GM19328 (cell line): ENCODE measurements around the gene SELE.
"Not testable (repeated sequence)": the region's sequence is repeated elsewhere in the genome, so short reads cannot be mapped to it uniquely, and the experiment has no call there.

Experiments
- ATAC-seq: cut with Tn5 transposase; IDR thresholded peaks from one replicate; pipeline ENCODE4 v1.9.1; 2021; ENCODE audit warnings: mild to moderate bottlenecking, moderate library complexity; ENCODE audit not compliant: unreplicated experiment

The SELE gene

DNA sequence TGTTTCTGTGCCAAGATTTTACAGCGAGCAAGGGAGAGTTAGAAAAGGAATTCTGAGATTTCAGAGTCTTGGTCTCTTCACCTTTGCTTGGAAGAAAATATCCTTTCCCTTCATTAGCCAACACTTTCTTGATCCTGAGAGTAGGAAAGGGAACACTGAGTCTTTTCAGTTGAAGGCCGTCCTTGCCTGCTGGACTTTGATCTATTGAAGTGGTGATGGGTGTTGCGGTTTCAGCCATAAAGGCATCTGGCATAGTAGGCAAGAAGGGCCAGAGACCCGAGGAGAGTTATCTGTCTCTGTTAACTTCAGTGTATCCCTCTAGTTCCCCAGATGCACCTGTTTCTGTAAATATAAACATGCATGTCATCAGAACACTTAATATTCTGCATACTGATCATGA is 9.7 kb downstream of the SELE start:
- ATAC-seq = no peak

GRCh38 chr1:169723763-169724162 is 10.1 kb downstream of the SELE start:
- no peak for ATAC-seq

DNA sequence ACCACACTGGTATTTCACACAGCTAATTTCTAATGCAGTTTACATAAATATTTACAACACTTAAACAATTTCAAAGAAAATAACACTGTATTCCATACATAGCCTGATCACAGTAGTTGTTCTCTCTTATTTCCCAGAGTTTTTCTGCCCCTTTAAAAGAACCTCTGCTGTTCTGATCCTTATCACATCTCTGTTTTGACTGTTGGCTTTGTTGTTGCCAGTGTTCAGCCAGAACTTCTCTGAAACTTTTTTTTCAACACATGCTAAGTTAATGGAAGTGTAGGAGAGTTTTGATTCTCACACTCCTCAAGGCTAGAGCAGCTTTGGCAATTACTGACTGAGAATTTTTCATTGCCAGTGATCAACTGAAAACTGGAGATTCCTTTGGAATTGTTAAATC is 11.1 kb downstream of the SELE start:
- no peak for ATAC-seq

DNA sequence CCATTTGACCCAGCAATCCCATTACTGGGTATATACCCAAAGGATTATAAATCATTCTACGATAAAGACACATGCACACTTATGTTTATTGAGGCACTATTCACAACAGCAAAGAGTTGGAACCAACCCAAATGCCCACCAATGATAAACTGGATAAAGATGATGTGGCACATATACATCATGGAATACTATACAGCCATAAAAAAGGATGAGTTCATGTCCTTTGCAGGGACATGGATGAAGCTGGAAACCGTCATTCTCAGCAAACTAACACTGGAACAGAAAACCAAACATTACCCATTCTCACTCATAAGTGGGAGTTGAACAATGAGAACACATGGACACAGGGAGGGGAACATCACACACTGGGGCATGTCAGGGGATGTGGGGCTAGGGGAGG is 18.8 kb downstream of the SELE start:
- ATAC-seq = not testable (repeated sequence)

- not testable (repeated sequence) for ATAC-seq
These were observed 20.8 kb downstream of the SELE start for GRCh38 chr1:169713090-169713489.

DNA sequence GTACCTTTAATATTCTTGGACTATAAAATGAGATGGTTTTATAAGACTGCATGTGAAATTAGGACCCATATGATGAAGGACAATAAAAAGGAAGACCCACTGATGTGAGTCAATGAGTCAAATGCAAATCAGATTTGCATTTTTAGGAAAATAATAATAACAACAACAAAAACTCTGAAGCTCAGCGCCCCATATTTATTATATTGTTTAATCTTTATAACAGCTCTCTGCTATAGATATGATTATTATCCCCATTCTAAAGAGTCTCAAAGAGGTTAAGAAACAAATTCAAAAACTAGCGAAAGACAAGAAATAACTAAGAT is 21.6 kb downstream of the SELE start:
- ATAC-seq = no peak

- ATAC-seq = peak; percentile 65
These were observed 22.2 kb downstream of the SELE start, which contains the start of gene SELL for GRCh38 chr1:169711469-169712308. Gene SELL, minus strand, starts transcription at chr1:169711620. Its CDS starts 122 bp downstream, at chr1:169711498.

- no peak for ATAC-seq
These were observed 25.2 kb downstream of the SELE start for GRCh38 chr1:169708647-169709046.

DNA sequence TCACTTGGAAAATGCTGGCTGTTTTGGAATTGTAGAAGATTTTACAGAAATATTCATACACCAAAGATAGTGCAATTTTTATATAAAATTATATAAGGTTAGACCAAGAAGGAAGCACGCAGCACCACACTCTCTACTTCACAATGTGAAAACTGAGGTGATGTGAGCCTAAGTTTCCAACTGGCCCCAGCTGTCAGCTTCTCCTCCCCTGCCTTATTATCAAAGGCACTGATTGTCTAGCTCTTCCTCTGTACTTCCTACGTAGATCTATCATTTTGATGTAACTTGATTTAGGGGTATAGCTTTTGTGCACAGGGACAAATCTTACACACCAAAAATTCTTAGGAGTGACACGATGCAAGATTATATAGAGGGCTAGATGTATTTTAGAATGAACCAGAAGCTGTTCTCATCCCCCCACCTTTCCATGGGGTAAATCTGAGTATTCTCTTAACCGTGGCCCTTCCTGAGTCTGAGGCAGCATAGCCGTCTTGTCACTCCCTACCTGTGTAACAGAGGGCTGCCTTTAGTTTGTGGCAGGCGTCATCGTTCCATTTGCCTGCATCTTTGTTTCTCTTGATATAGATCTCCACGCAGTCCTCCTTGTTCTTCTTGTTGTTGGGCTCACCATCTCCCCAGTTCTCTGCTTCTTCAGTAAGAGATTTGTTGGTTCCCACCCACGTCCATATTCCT is 25.8 kb downstream of the SELE start:
- ATAC-seq = no peak

DNA sequence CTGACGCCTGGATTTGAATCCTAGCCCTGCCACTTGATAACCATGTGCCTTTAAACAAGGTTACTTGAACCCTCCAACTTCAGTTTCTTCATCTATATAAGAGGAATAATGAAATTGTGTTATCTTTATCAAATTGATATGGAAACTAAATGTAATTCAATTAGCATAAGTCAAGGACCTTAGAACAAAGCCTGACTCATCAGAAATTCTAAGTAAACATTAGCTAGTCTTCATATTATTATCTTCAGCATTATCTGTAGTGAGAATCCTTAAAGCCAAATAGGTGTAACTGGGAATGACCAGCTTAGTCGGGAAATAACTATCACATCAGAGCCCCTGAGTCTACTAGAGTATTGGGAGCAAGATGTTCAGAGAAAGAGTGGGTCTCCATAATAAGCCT is 29.1 kb downstream of the SELE start:
- no peak for ATAC-seq

GRCh38 chr1:169701261-169702005 is 32.4 kb downstream of the SELE start:
- no peak for ATAC-seq

GRCh38 chr1:169699707-169700106 is 34.2 kb downstream of the SELE start:
- no peak for ATAC-seq

DNA sequence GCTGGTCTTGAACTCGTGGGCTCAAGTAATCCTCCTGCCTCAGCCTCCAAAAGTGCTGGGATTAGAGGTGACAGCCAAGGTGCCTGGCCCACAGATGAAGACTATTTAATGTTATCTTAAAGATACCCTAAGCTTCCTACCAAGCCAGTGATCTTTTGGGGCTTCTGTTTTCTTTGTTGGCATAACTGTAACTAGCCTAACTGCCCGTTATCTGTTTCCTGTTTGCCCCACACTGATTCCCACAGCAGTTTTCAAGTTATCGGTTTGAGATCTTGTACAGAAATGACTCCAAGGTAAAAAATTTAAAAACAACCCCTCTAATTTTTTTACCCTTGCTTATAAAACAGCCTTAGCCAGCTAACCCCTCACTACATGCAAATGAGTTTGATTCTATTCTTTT is 34.9 kb downstream of the SELE start:
- no peak for ATAC-seq

DNA sequence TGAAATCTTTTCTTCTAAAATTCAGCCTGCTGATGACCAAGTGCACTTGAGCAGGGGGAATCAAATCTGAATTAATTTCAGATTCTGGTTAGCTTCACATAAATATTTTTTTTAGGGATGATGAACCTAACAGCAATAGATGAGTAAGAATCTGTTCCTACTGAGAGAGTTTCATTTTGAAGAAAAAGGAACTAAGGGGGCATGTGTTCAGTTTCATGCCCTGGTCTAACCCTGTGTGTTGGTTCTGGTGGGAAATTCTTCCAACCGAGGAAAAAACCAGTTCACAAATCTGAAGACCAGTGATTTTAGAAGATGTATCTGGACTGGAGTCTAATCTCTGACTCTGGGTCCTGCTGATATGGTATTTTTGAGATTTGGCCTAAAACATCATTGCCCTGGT is 36.1 kb downstream of the SELE start:
- no peak for ATAC-seq

DNA sequence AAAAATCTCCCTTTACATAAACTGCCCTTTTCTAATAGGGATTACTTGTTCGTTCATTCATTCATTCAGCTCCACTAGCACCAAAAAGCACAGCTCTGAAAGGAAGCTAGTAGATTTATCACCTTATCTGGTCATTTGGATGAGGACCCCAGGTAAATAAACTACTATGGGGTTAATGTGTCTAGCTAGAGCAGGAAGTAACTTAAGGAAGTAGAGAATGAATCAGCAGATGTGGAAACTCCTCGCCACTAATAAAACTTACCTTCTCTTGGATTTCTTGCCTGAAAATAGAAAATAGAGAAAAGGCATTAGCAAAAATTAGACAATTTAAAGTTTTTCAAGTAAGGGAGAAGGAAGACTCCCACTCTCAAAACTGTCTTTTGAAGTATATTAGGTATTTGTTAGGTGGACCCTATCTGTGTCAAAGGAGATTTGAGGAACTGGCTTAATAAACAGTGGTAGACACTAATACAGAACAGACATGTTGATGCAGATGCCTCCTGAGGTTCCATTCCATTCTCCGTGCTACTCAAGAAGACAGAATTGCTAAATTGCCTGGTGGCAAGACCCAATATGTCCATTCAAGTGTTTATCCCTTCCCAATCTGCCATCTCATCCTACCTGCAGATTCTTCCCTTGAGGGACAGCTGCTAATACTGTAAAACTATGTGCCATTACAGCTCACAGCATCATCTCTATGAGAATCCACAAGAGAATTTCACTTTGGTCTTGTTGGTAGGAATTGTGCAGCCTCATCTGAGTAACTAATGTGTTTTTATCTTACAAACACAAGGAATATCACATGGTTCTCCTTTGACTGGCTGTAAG is 37.4 kb downstream of the SELE start:
- ATAC-seq = no peak

GRCh38 chr1:169694304-169695075 is 39.4 kb downstream of the SELE start:
- no peak for ATAC-seq

DNA sequence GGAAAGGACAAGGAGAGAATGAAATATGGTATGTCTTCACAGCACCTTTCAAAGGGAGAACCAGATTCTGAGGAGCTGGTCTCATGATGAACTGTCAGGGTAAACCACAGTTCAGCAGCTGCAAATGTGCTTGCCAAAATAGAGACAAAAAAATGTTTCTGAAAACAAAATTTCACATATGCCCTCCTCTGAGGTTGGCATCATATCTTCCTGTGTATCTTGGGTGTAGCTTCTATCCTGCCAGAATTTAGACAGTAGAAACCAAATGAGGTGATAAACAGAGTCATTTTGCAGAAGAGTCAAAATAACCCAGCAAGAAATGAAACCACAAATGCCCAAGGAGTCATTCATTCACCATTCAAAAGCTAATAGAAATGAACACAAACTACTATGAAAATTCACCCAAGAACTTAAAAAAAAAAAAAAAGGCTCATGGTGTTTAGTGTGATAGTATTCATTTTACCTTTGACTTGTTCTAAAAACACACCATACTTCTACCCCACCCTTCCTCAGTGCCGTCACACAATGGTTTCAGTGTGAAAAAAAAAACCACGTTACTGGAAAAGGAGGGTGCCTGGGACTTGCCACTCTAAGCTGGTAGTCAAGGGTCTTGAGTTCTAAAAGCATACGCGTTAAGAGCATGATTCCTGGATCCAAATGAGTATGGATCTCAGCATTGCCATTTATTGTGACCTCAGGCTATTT is 41.0 kb downstream of the SELE start:
- ATAC-seq = peak; percentile 34

- ATAC-seq = no peak
These were observed 43.4 kb downstream of the SELE start for GRCh38 chr1:169690489-169690888.

GRCh38 chr1:169689395-169689794 is 44.5 kb downstream of the SELE start:
- no peak for ATAC-seq
